Adrenal gland (tissue), 5 donors: ENCODE data around the gene NOL12.

Experiments
- CTCF ChIP-seq, 6 experiments: fragments of 450-650 bp in 4 of 6; fragments of 200-600 bp in 2 of 6; sonication (generic) in 1 of 6; IDR thresholded peaks; 1 replicate in 5 of 6; 2 replicates in 1 of 6; pipeline versions ENCODE4 v1.5.1 to v1.8.0; 2016 to 2021; ENCODE audit warnings: antibody characterized with exemption in 6 of 6, mild to moderate bottlenecking in 2 of 6, moderate library complexity in 1 of 6
- POLR2A ChIP-seq, 2 donors: fragments of 450-650 bp; IDR thresholded peaks; one replicate each; pipeline ENCODE4 v1.6.1; 2017; ENCODE audit warnings: antibody characterized with exemption in 2 of 2, mild to moderate bottlenecking in 2 of 2, moderate library complexity in 1 of 2
- donor health status: DM: no; HTN: no; CAD: no.

- no peak for TF ChIP-seq CTCF (IDR thresholded peaks at IDR 0.05)
- TF ChIP-seq POLR2A (IDR thresholded peaks at IDR 0.05): no peak
Observed at GRCh38 chr22:37659897-37660708, 26.0 kb upstream of the NOL12 start.
